ENCODE data around the gene FAAP100.

GRCh38 chr17:81551458-81552243 is 502 bp downstream of the FAAP100 start:
- no peak for TF ChIP-seq CTCF (IDR thresholded peaks at IDR 0.05)
- TF ChIP-seq POLR2A (IDR thresholded peaks at IDR 0.05): no peak

Data from ovary (tissue), 3 donors.